Gastrocnemius medialis (tissue), 4 donors: ENCODE results near the gene RRM2.
"Not testable (repeated sequence)": the region's sequence is repeated elsewhere in the genome, so short reads cannot be mapped to it uniquely, and the experiment has no call there.

Source experiments
- CTCF ChIP-seq, 5 experiments: fragments of 450-650 bp in 3 of 5; fragments of 200-600 bp in 2 of 5; sonication (generic) in 2 of 5; IDR thresholded peaks in 4 of 5; conservative IDR thresholded peaks in 1 of 5; 1 replicate in 4 of 5; 2 replicates in 1 of 5; pipeline ENCODE4 v1.5.1; 2016 to 2019; ENCODE audit warnings: antibody characterized with exemption in 5 of 5, mild to moderate bottlenecking in 3 of 5, moderate library complexity in 3 of 5
- POLR2A ChIP-seq, 2 donors: fragments of 450-650 bp; IDR thresholded peaks; one replicate each; pipeline ENCODE4 v1.6.1; 2017; ENCODE audit warnings: antibody characterized with exemption in 2 of 2, mild to moderate bottlenecking in 2 of 2, moderate library complexity in 2 of 2

DNA sequence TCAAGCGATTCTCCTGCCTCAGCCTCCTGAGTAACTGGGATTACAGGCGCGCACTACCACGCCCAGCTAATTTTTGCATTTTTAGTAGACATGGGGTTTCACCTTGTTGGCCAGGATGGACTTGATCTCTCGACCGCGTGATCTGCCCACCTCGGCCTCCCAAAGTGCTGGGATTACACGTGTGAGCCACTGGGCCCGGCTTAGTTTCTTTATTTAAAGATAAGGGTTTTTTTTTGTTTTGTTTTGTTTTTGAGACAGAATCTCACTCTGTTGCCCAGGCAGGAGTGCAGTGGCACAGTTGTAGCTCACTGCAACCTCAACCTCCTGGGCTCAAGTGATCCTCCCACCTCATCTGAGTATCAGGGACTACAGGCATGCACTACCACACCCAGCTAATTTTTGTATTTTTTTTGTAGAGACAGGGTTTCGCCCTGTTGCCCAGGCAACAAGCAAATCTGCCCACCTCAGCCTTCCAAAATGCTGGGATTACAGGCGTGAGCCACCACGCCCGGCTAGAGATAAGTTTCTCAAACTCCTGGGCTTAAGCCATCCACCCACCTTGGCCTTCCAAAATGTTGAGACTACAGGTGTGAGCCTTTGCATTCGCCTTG, 24.6 kb downstream of the RRM2 start:
- TF ChIP-seq POLR2A (IDR thresholded peaks at IDR 0.05); CTCF (IDR thresholded peaks at IDR 0.05 in 4 of 5, conservative IDR thresholded peaks at IDR 0.05 in 1 of 5): not testable (repeated sequence)
